Vagina (tissue), 2 donors: ENCODE measurements around the gene PRSS53. TPM values are rescaled to one million over a fixed set of nuclear protein-coding genes. Genes with fewer than 3 reads are reported as not detected.

Experiments used
- DNase-seq, 2 donors: peaks; one replicate each; pipeline ENCODE4 v3.0.0-alpha.2; 2017; ENCODE audit errors: extremely low spot score in 2 of 2
- H3K27ac ChIP-seq: fragments of 200-600 bp; sonication (generic); one replicate; pipeline ENCODE4 v1.5.1; 2019
- H3K27me3 ChIP-seq: fragments of 200-600 bp; sonication (generic); one replicate; pipeline ENCODE4 v1.5.1; 2019
- H3K36me3 ChIP-seq, 2 donors: fragments of 200-600 bp; sonication (generic); one replicate each; pipeline ENCODE4 v1.5.1; 2017 to 2019
- H3K4me1 ChIP-seq: fragments of 200-600 bp; sonication (generic); one replicate; pipeline ENCODE4 v1.5.1; 2019
- H3K4me3 ChIP-seq, 2 donors: fragments of 200-600 bp; sonication (generic); 1 replicate in 1 of 2; 2 replicates in 1 of 2; pipeline ENCODE4 v1.5.1; 2016 to 2019
- H3K9me3 ChIP-seq: fragments of 200-600 bp; sonication (generic); one replicate; pipeline ENCODE4 v1.5.1; 2019
- CTCF ChIP-seq, 3 experiments: fragments of 450-650 bp in 2 of 3; fragments of 200-600 bp in 1 of 3; sonication (generic) in 1 of 3; IDR thresholded peaks; one replicate each; pipeline ENCODE4 v1.5.1; 2017 to 2019; ENCODE audit warnings: antibody characterized with exemption in 3 of 3, mild to moderate bottlenecking in 2 of 3, moderate library complexity in 2 of 3
- POLR2A ChIP-seq, 2 donors: fragments of 450-650 bp; IDR thresholded peaks; one replicate each; pipeline ENCODE4 v1.6.1; 2017; ENCODE audit warnings: antibody characterized with exemption in 2 of 2, mild to moderate bottlenecking in 2 of 2, moderate library complexity in 2 of 2
- POLR2AphosphoS5 ChIP-seq, 2 donors: sonication (generic); formaldehyde crosslinking; IDR thresholded peaks; one replicate each; pipeline ENCODE4 v1.9.0; 2017; ENCODE audit warnings: antibody characterized with exemption in 2 of 2, mild to moderate bottlenecking in 2 of 2, low read depth in 1 of 2; ENCODE audit not compliant: insufficient read depth in 1 of 2
- intact Hi-C: fragments of 100-400 bp; cut with DNase I; formaldehyde crosslinking; loops from one replicate; pipeline ENCODE4 v1.15.1; 2023
- total RNA-seq: library from RNA; depleted of rRNA; stranded (reverse); fragments of >200 nt; gene quantifications from one replicate; pipeline ENCODE4 v1.2.3, GENCODE V29; 2016

Gene PRSS53
- total RNA-seq, 1 donor from 2014 or later, result 2.0 TPM

- H3K4me1 ChIP-seq, result peaks cover 21% of the 10 kb centered on the region
- no peaks in the 10 kb centered on the region for H3K9me3 ChIP-seq
- TF ChIP-seq POLR2AphosphoS5 (IDR thresholded peaks at IDR 0.05; ENCODE audit: insufficient read depth in 1 of 2, low read depth in 1 of 2), result no peak
- no peak for TF ChIP-seq CTCF (IDR thresholded peaks at IDR 0.05)
- H3K27ac ChIP-seq, result no peak overlapping the region
- no peak overlapping the region for H3K4me3 ChIP-seq
- intact Hi-C loops, result no loop called here
- no peaks in the 10 kb centered on the region for H3K27me3 ChIP-seq
- peaks cover 0 to 40% of the 10 kb centered on the region in 2 donors for H3K36me3 ChIP-seq
- DNase-seq, result no peak
Observed at GRCh38 chr16:31036691-31037090, 52.1 kb downstream of the PRSS53 start.

GRCh38 chr16:31033709-31034492, 54.8 kb downstream of the PRSS53 start:
- intact Hi-C loops, result loop anchor here (2.0 to 5.0 kb wide), 3 partner anchors 37 to 108 kb away; no protein-coding TSS in a partner anchor
- H3K9me3 ChIP-seq, result no peaks in the 10 kb centered on the region
- peak in 1 of 2 donors; percentile 95 for DNase-seq
- H3K4me1 ChIP-seq, result peaks cover 21% of the 10 kb centered on the region
- no peaks in the 10 kb centered on the region for H3K27me3 ChIP-seq
- peak in 1 of 2 donors; percentile 19 for TF ChIP-seq POLR2A (IDR thresholded peaks at IDR 0.05)
- peak; percentile 77 to 85 for TF ChIP-seq POLR2AphosphoS5 (IDR thresholded peaks at IDR 0.05; ENCODE audit: insufficient read depth in 1 of 2, low read depth in 1 of 2)
- TF ChIP-seq CTCF (IDR thresholded peaks at IDR 0.05), result no peak
- peak overlapping the region; percentile 99 for H3K27ac ChIP-seq
- H3K36me3 ChIP-seq, result peaks cover 0 to 26% of the 10 kb centered on the region in 2 donors
- H3K4me3 ChIP-seq, result peak overlapping the region; percentile 65 to 94

Other genes starting within 250 kb of the PRSS53 start
- gene BCL7C, start 194.9 kb downstream of the PRSS53 start, total RNA-seq, result 38.1 TPM
- 3.2 TPM for gene CTF1, start 192.3 kb downstream of the PRSS53 start, total RNA-seq
- 21.4 TPM for gene FBXL19, start 165.4 kb downstream of the PRSS53 start, total RNA-seq
- gene ORAI3, start 139.9 kb downstream of the PRSS53 start, total RNA-seq, result 27.0 TPM
- 10.6 TPM for gene SETD1A, start 131.2 kb downstream of the PRSS53 start, total RNA-seq
- gene HSD3B7, start 103.7 kb downstream of the PRSS53 start, total RNA-seq, result 14.5 TPM
- 4.7 TPM for gene STX1B, start 78.3 kb downstream of the PRSS53 start, total RNA-seq
- gene STX4, start 55.4 kb downstream of the PRSS53 start, total RNA-seq, result 42.5 TPM
- gene ZNF668, start 14.7 kb downstream of the PRSS53 start, total RNA-seq, result 5.4 TPM
- gene ZNF646, start 14.5 kb downstream of the PRSS53 start, total RNA-seq, result 10.6 TPM
- 123 TPM for gene VKORC1, start 5.9 kb upstream of the PRSS53 start, total RNA-seq
- 48.9 TPM for gene BCKDK, start 19.4 kb upstream of the PRSS53 start, total RNA-seq
- gene KAT8, start 28.7 kb upstream of the PRSS53 start, total RNA-seq, result 76.6 TPM
- gene PRSS8, start 46.8 kb upstream of the PRSS53 start, total RNA-seq, result 26.0 TPM
- gene PRSS36, start 61.1 kb upstream of the PRSS53 start, total RNA-seq, result 1.2 TPM
- 74.2 TPM for gene FUS, start 91.2 kb upstream of the PRSS53 start, total RNA-seq
- 85.0 TPM for gene PYCARD, start 113.8 kb upstream of the PRSS53 start, total RNA-seq
- gene TRIM72, start 125.2 kb upstream of the PRSS53 start, total RNA-seq, result not detected
- not detected for gene PYDC1, start 128.2 kb upstream of the PRSS53 start, total RNA-seq
- gene ITGAM, start 171.0 kb upstream of the PRSS53 start, total RNA-seq, result 14.0 TPM